ENCODE results near the gene C17orf114.

The C17orf114 gene

GRCh38 chr17:4771519-4772234 lies 30.5 kb downstream of the C17orf114 start, which contains the start of gene TM4SF5 (continued):
- peak; percentile 65 for TF ChIP-seq ZBED4 (CRISPR knock-in tag; IDR thresholded peaks at IDR 0.05; ENCODE audit: borderline replicate concordance)
- TF ChIP-seq SSRP1 (CRISPR knock-in tag; IDR thresholded peaks at IDR 0.05) = peak; percentile 31; the same call in 1 of the 2 replicates
- TF ChIP-seq CENPBD1 (CRISPR knock-in tag; IDR thresholded peaks at IDR 0.05; ENCODE audit: borderline replicate concordance, low read depth) = no peak
- TF ChIP-seq TBX3 (IDR thresholded peaks at IDR 0.05; ENCODE audit: borderline replicate concordance) = peak; percentile 74; the same call in 1 of the 2 replicates
- TF ChIP-seq RBFOX2 (IDR thresholded peaks at IDR 0.05; ENCODE audit: low read depth, low read length) = peak; percentile 42
- peak; percentile 87; the same call in 1 of the 2 replicates for TF ChIP-seq HOXA3 (CRISPR knock-in tag; IDR thresholded peaks at IDR 0.05)
- TF ChIP-seq ZMYM3 (CRISPR knock-in tag; IDR thresholded peaks at IDR 0.05) = peak; percentile 93
- peak; percentile 88 for TF ChIP-seq ZFP36L1 (CRISPR knock-in tag; IDR thresholded peaks at IDR 0.05)
